ENCODE measurements around the gene KCNJ6.

The KCNJ6 gene

GRCh38 chr21:37863842-37864241, 52.4 kb downstream of the KCNJ6 start:
- Mint-ChIP-seq H3K27me3 (ENCODE audit: low read depth) (no peaks in the 10 kb centered on the region), H3K4me1 (ENCODE audit: low read depth) (no peaks in the 10 kb centered on the region), H3K36me3 (ENCODE audit: low read depth) (no peaks in the 10 kb centered on the region), H3K27ac (no peak overlapping the region), H3K4me3 (no peak overlapping the region), H3K9me3 (no peaks in the 10 kb centered on the region)

DNA sequence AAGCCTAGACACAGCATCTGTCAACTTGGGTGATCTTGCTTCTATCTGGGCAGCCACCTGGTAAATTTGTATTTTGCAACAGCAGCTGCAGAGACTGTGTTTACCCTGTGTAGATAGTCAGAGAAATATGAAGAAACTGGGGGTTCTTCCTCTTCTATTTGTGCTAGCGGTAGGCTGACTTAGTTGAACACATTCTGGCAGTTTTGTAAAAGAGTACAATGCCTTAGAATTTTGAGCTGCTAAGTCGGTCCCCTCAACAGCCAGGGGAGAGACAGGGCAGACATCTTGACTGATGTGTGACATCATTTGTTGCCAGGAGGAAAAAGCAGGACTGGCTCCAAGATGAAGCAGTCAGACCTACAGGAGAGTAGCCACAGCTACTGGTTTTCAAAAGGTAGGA, 53.7 kb downstream of the KCNJ6 start:
- Mint-ChIP-seq H3K27me3 (ENCODE audit: low read depth) (no peaks in the 10 kb centered on the region), H3K4me1 (ENCODE audit: low read depth) (no peaks in the 10 kb centered on the region), H3K9me3 (no peaks in the 10 kb centered on the region), H3K27ac (no peak overlapping the region), H3K36me3 (ENCODE audit: low read depth) (no peaks in the 10 kb centered on the region), H3K4me3 (no peak overlapping the region)

DNA sequence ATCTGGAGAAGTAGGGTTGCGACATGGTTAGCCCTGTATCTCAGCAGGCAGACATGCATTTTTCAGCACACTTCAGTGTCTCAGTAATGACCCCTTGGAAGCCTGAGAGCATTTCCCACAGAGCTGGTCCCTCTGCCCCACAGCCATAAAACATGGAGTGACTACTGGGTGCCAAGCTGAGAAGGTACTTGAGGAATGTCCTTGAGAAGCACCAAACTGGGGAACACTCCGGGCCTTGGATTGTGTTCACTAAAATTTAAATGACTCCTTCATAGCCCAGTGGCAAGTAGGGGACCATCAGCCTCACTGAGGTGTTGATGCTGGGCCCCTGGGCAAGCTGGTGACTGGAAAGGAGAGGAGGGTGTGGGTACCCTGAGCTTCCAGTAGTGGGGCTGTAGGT, 54.7 kb downstream of the KCNJ6 start:
- Mint-ChIP-seq H3K27me3 (ENCODE audit: low read depth) (no peaks in the 10 kb centered on the region), H3K36me3 (ENCODE audit: low read depth) (no peaks in the 10 kb centered on the region), H3K4me1 (ENCODE audit: low read depth) (no peaks in the 10 kb centered on the region), H3K9me3 (no peaks in the 10 kb centered on the region), H3K27ac (no peak overlapping the region), H3K4me3 (no peak overlapping the region)

DNA sequence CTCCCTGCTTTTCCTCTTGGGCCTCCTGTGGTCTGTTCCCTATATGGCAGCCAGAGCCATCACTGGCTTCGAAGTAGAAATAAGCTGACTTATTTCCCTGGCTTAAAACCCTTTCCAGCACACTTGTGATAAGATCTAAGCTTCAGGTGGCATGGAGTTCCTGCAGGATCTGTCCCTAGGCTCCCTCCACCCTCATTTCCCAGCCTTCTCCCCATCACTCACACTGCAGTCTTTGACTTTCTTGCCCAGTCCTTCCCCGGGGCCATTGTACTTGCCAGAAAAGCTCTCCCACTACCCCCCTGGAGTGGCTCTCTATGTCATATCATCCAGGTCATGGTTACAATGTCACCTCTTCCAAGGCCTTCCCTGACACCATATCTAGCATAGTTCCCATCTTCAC, 55.8 kb downstream of the KCNJ6 start:
- no peaks in the 10 kb centered on the region for H3K27me3 Mint-ChIP-seq (ENCODE audit: low read depth)
- no peak overlapping the region for H3K27ac Mint-ChIP-seq
- H3K4me1 Mint-ChIP-seq (ENCODE audit: low read depth), result no peaks in the 10 kb centered on the region

GRCh38 chr21:37855647-37856625, 60.3 kb downstream of the KCNJ6 start:
- H3K27me3 Mint-ChIP-seq (ENCODE audit: low read depth), result no peaks in the 10 kb centered on the region
- no peaks in the 10 kb centered on the region for H3K4me1 Mint-ChIP-seq (ENCODE audit: low read depth)
- H3K36me3 Mint-ChIP-seq (ENCODE audit: low read depth), result no peaks in the 10 kb centered on the region
- H3K4me3 Mint-ChIP-seq, result no peak overlapping the region
- no peaks in the 10 kb centered on the region for H3K9me3 Mint-ChIP-seq
- no peak overlapping the region for H3K27ac Mint-ChIP-seq

More for the DNA sequence above, 55.8 kb downstream of the KCNJ6 start:
- no peaks in the 10 kb centered on the region for H3K9me3 Mint-ChIP-seq
- H3K4me3 Mint-ChIP-seq, result no peak overlapping the region
- H3K36me3 Mint-ChIP-seq (ENCODE audit: low read depth), result no peaks in the 10 kb centered on the region

- Mint-ChIP-seq H3K27ac (no peak overlapping the region), H3K9me3 (no peaks in the 10 kb centered on the region), H3K27me3 (ENCODE audit: low read depth) (no peaks in the 10 kb centered on the region), H3K4me1 (ENCODE audit: low read depth) (no peaks in the 10 kb centered on the region), H3K36me3 (ENCODE audit: low read depth) (no peaks in the 10 kb centered on the region), H3K4me3 (no peak overlapping the region)
Observed at GRCh38 chr21:37855271-37855646, 61.0 kb downstream of the KCNJ6 start.

DNA sequence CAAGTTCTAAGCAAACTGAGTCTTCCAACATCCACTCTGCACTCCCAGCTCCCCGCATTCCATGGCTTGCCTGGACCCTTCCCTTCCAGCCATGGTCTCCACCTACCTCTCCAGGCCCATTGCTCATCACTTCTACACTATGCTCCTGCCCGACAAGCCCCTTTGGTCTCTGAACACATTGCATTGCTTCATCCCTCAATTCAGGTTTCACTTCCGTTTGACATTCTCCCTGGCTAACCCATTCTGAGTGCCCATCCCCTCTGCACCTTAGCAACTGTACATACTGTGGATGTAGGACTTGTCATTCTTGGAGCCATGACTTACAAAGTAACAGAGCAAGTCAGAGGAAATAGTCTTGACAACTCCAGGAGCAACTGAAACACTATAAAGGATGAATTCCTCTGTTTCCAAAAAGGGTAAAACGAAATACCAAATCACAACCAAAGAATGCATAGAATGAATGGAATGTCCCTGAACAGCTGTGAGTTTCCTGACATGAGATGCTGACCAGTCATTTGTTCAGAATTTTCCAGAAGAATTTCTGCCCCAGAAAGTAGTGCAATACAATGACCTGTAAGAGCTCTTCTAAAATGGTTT, 66.7 kb downstream of the KCNJ6 start:
- no peak overlapping the region for H3K4me3 Mint-ChIP-seq
- H3K9me3 Mint-ChIP-seq, result no peaks in the 10 kb centered on the region
- H3K27ac Mint-ChIP-seq, result no peak overlapping the region
- H3K4me1 Mint-ChIP-seq (ENCODE audit: low read depth), result no peaks in the 10 kb centered on the region
- H3K36me3 Mint-ChIP-seq (ENCODE audit: low read depth), result no peaks in the 10 kb centered on the region
- no peaks in the 10 kb centered on the region for H3K27me3 Mint-ChIP-seq (ENCODE audit: low read depth)

DNA sequence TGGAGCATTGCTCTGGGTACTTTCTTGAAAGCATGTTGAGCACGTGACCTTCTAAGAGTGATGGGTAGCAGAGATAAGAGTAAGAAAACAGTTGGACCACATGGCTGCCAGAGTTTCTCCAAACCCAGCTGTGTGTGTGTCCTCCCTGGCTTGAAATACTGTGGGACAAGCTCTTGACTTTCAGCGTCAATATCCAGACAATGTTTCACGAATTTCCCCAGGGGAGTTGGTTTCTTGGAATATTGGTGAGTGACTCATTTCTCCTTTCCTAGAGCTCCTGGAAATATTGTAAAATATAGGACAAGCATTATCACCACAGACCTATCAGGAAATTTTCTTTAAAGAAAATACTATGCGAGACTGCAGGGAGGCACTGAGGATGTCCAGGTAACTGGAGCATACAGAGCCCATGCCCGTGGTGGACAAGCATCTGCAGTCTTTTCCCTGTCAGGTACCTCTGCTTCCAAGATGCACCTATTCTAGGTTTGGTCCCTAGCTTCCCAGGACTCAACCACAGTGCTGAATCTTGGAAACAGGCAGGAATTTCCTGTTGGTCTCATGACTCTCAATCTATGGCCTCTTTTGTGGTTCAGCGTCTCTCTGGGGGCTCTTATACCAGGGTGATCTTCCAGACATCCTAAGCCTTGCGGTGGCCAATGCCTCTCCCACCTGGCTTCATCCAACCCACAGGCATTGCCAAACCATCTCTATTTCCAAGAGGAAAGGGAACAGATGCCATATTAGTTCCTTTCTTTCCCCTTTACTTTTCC, 67.4 kb downstream of the KCNJ6 start:
- Mint-ChIP-seq H3K4me1 (ENCODE audit: low read depth) (no peaks in the 10 kb centered on the region), H3K27ac (no peak overlapping the region), H3K27me3 (ENCODE audit: low read depth) (no peaks in the 10 kb centered on the region), H3K9me3 (no peaks in the 10 kb centered on the region), H3K4me3 (no peak overlapping the region), H3K36me3 (ENCODE audit: low read depth) (no peaks in the 10 kb centered on the region)

DNA sequence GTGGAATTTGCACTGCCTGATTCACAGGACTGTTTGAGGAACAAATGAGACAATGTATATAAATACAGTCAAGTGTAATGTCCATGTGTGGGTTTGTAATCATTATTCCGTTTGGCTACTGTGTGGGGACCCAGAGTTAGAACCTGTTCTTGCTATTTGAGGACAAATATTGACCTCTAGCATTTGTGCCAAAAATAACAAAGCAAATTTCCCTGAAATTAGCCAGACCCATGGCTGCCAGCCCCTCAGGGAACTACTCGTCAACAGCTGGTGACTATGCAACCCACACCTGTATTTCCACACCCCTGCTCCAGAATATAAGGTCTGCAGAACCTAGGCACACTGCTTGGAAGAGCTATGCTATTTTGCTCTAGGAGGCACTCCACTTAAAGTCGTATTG, 70.7 kb downstream of the KCNJ6 start:
- Mint-ChIP-seq H3K9me3 (no peaks in the 10 kb centered on the region), H3K36me3 (ENCODE audit: low read depth) (no peaks in the 10 kb centered on the region), H3K27ac (no peak overlapping the region), H3K4me3 (no peak overlapping the region), H3K4me1 (ENCODE audit: low read depth) (no peaks in the 10 kb centered on the region), H3K27me3 (ENCODE audit: low read depth) (no peaks in the 10 kb centered on the region)

- Mint-ChIP-seq H3K27me3 (ENCODE audit: low read depth) (peaks cover 4% of the 10 kb centered on the region), H3K9me3 (no peaks in the 10 kb centered on the region), H3K4me1 (ENCODE audit: low read depth) (no peaks in the 10 kb centered on the region), H3K27ac (no peak overlapping the region), H3K36me3 (ENCODE audit: low read depth) (no peaks in the 10 kb centered on the region), H3K4me3 (no peak overlapping the region)
Observed at GRCh38 chr21:37843191-37843590, 73.1 kb downstream of the KCNJ6 start.

DNA sequence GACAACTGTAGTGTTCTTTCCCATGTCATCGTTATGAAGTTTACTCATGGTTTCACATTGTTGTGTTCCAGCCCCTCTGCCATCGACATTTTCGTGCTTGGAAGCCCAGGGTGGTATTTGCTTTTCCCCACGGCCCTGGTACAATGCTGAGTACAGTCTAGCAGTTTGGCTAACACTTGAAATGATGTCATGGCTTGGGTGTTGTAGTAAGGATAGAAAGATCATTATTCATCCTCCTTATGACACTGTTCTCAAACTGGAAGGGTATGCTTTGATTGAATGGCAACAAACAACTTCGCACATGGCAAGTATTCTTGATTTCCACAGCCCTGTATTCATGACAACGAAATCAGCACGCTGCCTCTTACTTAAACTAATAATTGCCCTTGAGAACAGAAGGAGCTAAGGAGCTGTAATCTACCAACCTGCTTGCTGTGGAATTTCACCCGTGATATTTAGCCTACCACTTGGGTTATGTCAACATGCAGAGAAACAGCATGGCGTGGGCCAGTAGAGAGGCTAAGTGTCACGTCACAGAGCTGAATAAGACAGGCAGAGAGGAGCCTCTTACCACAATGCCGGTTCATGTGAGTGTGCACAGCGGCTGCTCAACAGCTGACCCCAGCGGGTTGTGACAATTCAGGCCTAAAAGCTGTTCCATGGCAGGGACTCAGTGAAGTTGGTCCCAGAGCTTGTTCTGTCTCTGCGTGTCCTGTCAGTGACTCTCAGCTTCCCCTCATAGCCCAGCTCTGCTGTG, 73.9 kb downstream of the KCNJ6 start:
- Mint-ChIP-seq H3K4me3 (no peak overlapping the region), H3K4me1 (ENCODE audit: low read depth) (no peaks in the 10 kb centered on the region), H3K27ac (no peak overlapping the region), H3K27me3 (ENCODE audit: low read depth) (peaks cover 4% of the 10 kb centered on the region), H3K36me3 (ENCODE audit: low read depth) (no peaks in the 10 kb centered on the region), H3K9me3 (no peaks in the 10 kb centered on the region)

- no peak overlapping the region for H3K27ac Mint-ChIP-seq
- H3K4me1 Mint-ChIP-seq (ENCODE audit: low read depth), result no peaks in the 10 kb centered on the region
- H3K36me3 Mint-ChIP-seq (ENCODE audit: low read depth), result no peaks in the 10 kb centered on the region
- H3K4me3 Mint-ChIP-seq, result no peak overlapping the region
- H3K9me3 Mint-ChIP-seq, result no peaks in the 10 kb centered on the region
- H3K27me3 Mint-ChIP-seq (ENCODE audit: low read depth), result peaks cover 4% of the 10 kb centered on the region
Observed at GRCh38 chr21:37837381-37837780, 78.9 kb downstream of the KCNJ6 start.

DNA sequence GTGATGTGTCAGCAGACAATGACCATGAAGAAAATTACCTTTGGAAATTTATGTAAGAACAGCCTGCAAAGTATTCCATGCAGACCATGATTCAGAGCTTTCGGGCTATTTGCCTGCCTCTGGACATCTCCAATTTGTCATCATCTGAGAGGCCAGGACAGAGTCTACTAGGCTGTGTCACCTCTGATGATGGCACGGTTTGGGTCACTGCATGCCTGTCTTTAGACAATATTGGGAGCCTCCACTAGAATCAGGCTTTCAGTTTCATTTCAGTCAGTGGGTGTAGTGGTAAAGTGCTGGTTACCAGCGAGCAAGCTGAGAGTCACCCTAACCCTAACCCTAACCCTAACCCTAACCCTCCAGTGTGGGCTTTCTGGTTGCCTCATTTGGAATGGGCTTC, 80.8 kb downstream of the KCNJ6 start:
- H3K36me3 Mint-ChIP-seq (ENCODE audit: low read depth), result no peaks in the 10 kb centered on the region
- H3K27me3 Mint-ChIP-seq (ENCODE audit: low read depth), result peaks cover 4% of the 10 kb centered on the region
- no peak overlapping the region for H3K27ac Mint-ChIP-seq
- no peak overlapping the region for H3K4me3 Mint-ChIP-seq
- H3K9me3 Mint-ChIP-seq, result no peaks in the 10 kb centered on the region
- H3K4me1 Mint-ChIP-seq (ENCODE audit: low read depth), result no peaks in the 10 kb centered on the region

- no peak overlapping the region for H3K27ac Mint-ChIP-seq
- no peak overlapping the region for H3K4me3 Mint-ChIP-seq
- H3K36me3 Mint-ChIP-seq (ENCODE audit: low read depth), result no peaks in the 10 kb centered on the region
- no peaks in the 10 kb centered on the region for H3K4me1 Mint-ChIP-seq (ENCODE audit: low read depth)
- H3K27me3 Mint-ChIP-seq (ENCODE audit: low read depth), result no peaks in the 10 kb centered on the region
- H3K9me3 Mint-ChIP-seq, result no peaks in the 10 kb centered on the region
Observed at GRCh38 chr21:37833301-37833700, 83.0 kb downstream of the KCNJ6 start.

Measured in T-helper 1 cell treated with Interleukin-12 subunit alpha and Interleukin-12 subunit beta and Interleukin-4 antibody, amounts not matched to agents 30 μg/mL and 1 μg/mL, for 36 hours (primary cell).